Astrocyte (in vitro differentiated cells and primary cell): Measurements from ENCODE around the gene BMP8A. TPM values are rescaled to one million over a fixed set of nuclear protein-coding genes. Genes with fewer than 3 reads are reported as not detected.
"Not testable (repeated sequence)": the region's sequence is repeated elsewhere in the genome, so short reads cannot be mapped to it uniquely, and the experiment has no call there.

Experiments
- DNase-seq: peaks from one replicate; pipeline ENCODE4 v3.0.0-alpha.2; 2010; ENCODE audit warnings: low read depth
- FAIRE-seq: peaks from 2 replicates; lab custom pipeline; 2011; peaks lifted over from hg19 to GRCh38; lab: Jason Lieb, UNC
- H2AFZ ChIP-seq: 2 replicates; pipeline ENCODE4 v1.6.0; 2012; ENCODE audit warnings: low read depth, low read length, inconsistent platforms
- H3K27ac ChIP-seq: 2 replicates; pipeline ENCODE4 v1.5.1; 2011; ENCODE audit warnings: low read depth, low read length, inconsistent platforms
- H3K27me3 ChIP-seq: 2 replicates; pipeline ENCODE4 v1.6.0; 2011; ENCODE audit warnings: low read length, inconsistent platforms; ENCODE audit not compliant: insufficient read depth
- H3K36me3 ChIP-seq: 2 replicates; pipeline ENCODE4 v1.5.1; 2011; ENCODE audit warnings: low read length, inconsistent platforms; ENCODE audit not compliant: insufficient read depth
- H3K4me1 ChIP-seq: 2 replicates; pipeline ENCODE4 v1.5.1; 2011; ENCODE audit warnings: low read length, inconsistent platforms; ENCODE audit not compliant: insufficient read depth
- H3K4me2 ChIP-seq: 2 replicates; pipeline ENCODE4 v1.6.0; 2012; ENCODE audit warnings: low read length, inconsistent platforms
- H3K4me3 ChIP-seq: 2 replicates; pipeline ENCODE4 v1.5.1; 2011; ENCODE audit warnings: low read depth, mild to moderate bottlenecking, low read length, inconsistent platforms; ENCODE audit not compliant: insufficient read depth
- H3K79me2 ChIP-seq: 2 replicates; pipeline ENCODE4 v1.6.0; 2012; ENCODE audit warnings: mild to moderate bottlenecking, low read length, inconsistent platforms; ENCODE audit not compliant: insufficient read depth
- H3K9ac ChIP-seq: 2 replicates; pipeline ENCODE4 v1.6.0; 2012; ENCODE audit warnings: mild to moderate bottlenecking, low read length, inconsistent platforms
- H3K9me3 ChIP-seq: 2 replicates; pipeline ENCODE4 v1.5.1; 2012; ENCODE audit warnings: low read depth, mild to moderate bottlenecking, low read length, inconsistent platforms; ENCODE audit not compliant: insufficient read depth
- H4K20me1 ChIP-seq: 2 replicates; pipeline ENCODE4 v1.6.0; 2012; ENCODE audit warnings: low read length, inconsistent platforms; ENCODE audit not compliant: insufficient read depth
- H3K27ac Mint-ChIP-seq: one replicate; pipeline ENCODE4 v1.8.0; 2021; ENCODE audit warnings: mild to moderate bottlenecking, mixed read lengths; ENCODE audit not compliant: unreplicated experiment
- H3K27me3 Mint-ChIP-seq: one replicate; pipeline ENCODE4 v1.8.0; 2021; ENCODE audit warnings: low read depth, mixed read lengths; ENCODE audit not compliant: unreplicated experiment
- H3K36me3 Mint-ChIP-seq: one replicate; pipeline ENCODE4 v1.8.0; 2021; ENCODE audit warnings: low read depth, mixed read lengths; ENCODE audit not compliant: unreplicated experiment
- H3K4me1 Mint-ChIP-seq: one replicate; pipeline ENCODE4 v1.8.0; 2021; ENCODE audit warnings: low read depth, mixed read lengths; ENCODE audit not compliant: unreplicated experiment
- H3K4me3 Mint-ChIP-seq: one replicate; pipeline ENCODE4 v1.8.0; 2021; ENCODE audit warnings: mild to moderate bottlenecking, moderate library complexity, mixed read lengths; ENCODE audit not compliant: unreplicated experiment
- H3K9me3 Mint-ChIP-seq: one replicate; pipeline ENCODE4 v1.8.0; 2021; ENCODE audit warnings: mild to moderate bottlenecking, mixed read lengths; ENCODE audit not compliant: unreplicated experiment
- EZH2 ChIP-seq: IDR thresholded peaks from 2 replicates; pipeline ENCODE4 v1.6.1; 2012; ENCODE audit warnings: mild to moderate bottlenecking, low read length, inconsistent platforms; ENCODE audit not compliant: insufficient read depth
- total RNA-seq: library from RNA; stranded (reverse); gene quantifications from 2 replicates; pipeline ENCODE4 v1.2.1, GENCODE V29; 2021
- TF ChIP-seq, protein P1 (sequence below): IDR thresholded peaks from 2 replicates; pipeline ENCODE4 v1.5.1; 2011; ENCODE audit warnings: low read depth, mild to moderate bottlenecking, inconsistent platforms, low read length, moderate library complexity; ENCODE audit not compliant: insufficient read depth

BMP8A gene
- total RNA-seq, 1 donor from 2014 or later: 0.84 TPM

DNA sequence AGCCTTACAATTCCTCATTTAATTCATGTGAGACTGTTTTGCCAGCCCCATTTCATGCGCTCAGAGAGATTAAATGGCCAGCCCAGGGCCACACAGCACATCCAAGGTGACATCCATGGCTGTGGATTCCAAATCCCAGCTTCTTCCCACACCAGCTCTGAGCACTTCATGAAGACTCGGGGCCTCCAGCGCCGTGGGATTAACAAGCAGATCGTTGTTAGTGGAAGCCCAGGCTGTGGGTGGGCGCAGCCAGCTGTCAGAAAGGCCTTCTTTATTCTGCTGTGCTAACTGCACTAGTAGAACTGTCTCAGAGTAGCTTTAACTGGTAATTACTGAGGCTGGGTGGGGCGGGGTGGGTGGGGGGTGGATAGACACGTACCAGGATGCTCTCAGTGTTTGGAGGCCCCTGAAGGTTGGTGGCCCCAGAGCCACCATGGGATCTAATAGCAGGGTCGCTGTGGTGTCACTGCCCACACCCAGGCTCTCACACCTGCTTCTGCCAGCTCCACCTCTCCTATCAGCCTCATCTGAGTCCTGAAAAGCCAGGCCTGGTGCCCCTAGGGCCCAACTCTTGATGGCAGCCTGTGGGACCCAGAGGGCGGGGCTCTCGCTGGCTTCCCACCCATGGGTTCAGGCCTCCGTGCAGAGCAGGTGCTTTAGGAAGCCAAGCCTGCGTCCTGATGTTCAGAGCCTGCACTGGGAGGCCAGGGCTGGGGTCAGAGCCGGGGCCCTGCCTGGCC, 3.4 kb downstream of the BMP8A start:
- Histone ChIP-seq H3K27me3 (peaks cover 7% of the 10 kb centered on the region), H3K4me2 (no peak overlapping the region), H3K9me3 (no peaks in the 10 kb centered on the region), H3K4me1 (no peaks in the 10 kb centered on the region), H3K4me3 (no peak overlapping the region), H3K79me2 (no peaks in the 10 kb centered on the region), H3K9ac (no peak overlapping the region), H3K27ac (no peak overlapping the region), H4K20me1 (peaks cover 7% of the 10 kb centered on the region), H2AFZ (no peak overlapping the region), H3K36me3 (no peaks in the 10 kb centered on the region)
- Mint-ChIP-seq H3K27ac (peak overlapping the region; percentile 34), H3K36me3 (peaks cover 4% of the 10 kb centered on the region), H3K9me3 (no peaks in the 10 kb centered on the region), H3K4me1 (peaks cover 10% of the 10 kb centered on the region), H3K27me3 (peaks cover 24% of the 10 kb centered on the region), H3K4me3 (no peak overlapping the region)
- TF ChIP-seq EZH2: no peak
- TF ChIP-seq, protein P1, sequence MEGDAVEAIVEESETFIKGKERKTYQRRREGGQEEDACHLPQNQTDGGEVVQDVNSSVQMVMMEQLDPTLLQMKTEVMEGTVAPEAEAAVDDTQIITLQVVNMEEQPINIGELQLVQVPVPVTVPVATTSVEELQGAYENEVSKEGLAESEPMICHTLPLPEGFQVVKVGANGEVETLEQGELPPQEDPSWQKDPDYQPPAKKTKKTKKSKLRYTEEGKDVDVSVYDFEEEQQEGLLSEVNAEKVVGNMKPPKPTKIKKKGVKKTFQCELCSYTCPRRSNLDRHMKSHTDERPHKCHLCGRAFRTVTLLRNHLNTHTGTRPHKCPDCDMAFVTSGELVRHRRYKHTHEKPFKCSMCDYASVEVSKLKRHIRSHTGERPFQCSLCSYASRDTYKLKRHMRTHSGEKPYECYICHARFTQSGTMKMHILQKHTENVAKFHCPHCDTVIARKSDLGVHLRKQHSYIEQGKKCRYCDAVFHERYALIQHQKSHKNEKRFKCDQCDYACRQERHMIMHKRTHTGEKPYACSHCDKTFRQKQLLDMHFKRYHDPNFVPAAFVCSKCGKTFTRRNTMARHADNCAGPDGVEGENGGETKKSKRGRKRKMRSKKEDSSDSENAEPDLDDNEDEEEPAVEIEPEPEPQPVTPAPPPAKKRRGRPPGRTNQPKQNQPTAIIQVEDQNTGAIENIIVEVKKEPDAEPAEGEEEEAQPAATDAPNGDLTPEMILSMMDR: no peak
- FAIRE-seq (no peak), DNase-seq (no peak)

- not testable (repeated sequence) for H3K27ac Mint-ChIP-seq, H3K9me3 Mint-ChIP-seq
Measured at GRCh38 chr1:39496520-39496919, 5.1 kb downstream of the BMP8A start.

GRCh38 chr1:39497585-39497984, 6.1 kb downstream of the BMP8A start:
- no peaks in the 10 kb centered on the region for H3K9me3 ChIP-seq
- no peaks in the 10 kb centered on the region for H3K36me3 ChIP-seq
- H3K4me3 ChIP-seq: no peak overlapping the region
- H3K79me2 ChIP-seq: no peaks in the 10 kb centered on the region
- H4K20me1 ChIP-seq: no peaks in the 10 kb centered on the region
- FAIRE-seq: no peak
- H2AFZ ChIP-seq: no peak overlapping the region
- Mint-ChIP-seq H3K4me3 (no peak overlapping the region), H3K27ac (no peak overlapping the region), H3K9me3 (no peaks in the 10 kb centered on the region), H3K27me3 (peaks cover 25% of the 10 kb centered on the region), H3K36me3 (peaks cover 5% of the 10 kb centered on the region), H3K4me1 (peaks cover 13% of the 10 kb centered on the region)
- H3K4me2 ChIP-seq: no peak overlapping the region
- no peak for TF ChIP-seq EZH2
- TF ChIP-seq, protein P1: no peak
- no peak overlapping the region for H3K27ac ChIP-seq
- H3K4me1 ChIP-seq: no peaks in the 10 kb centered on the region
- no peak for DNase-seq
- H3K9ac ChIP-seq: no peak overlapping the region
- peaks cover 4% of the 10 kb centered on the region for H3K27me3 ChIP-seq

More at GRCh38 chr1:39496520-39496919, 5.1 kb downstream of the BMP8A start:
- H3K4me2 ChIP-seq, H3K4me1 ChIP-seq, H3K4me3 Mint-ChIP-seq, H4K20me1 ChIP-seq, H3K9ac ChIP-seq, H3K9me3 ChIP-seq, H3K36me3 Mint-ChIP-seq, H3K36me3 ChIP-seq, DNase-seq, H3K27me3 ChIP-seq, H3K79me2 ChIP-seq, H3K4me3 ChIP-seq, FAIRE-seq, H2AFZ ChIP-seq, H3K27ac ChIP-seq: not testable (repeated sequence)
- peaks cover 27% of the 10 kb centered on the region for H3K27me3 Mint-ChIP-seq
- peaks cover 13% of the 10 kb centered on the region for H3K4me1 Mint-ChIP-seq

DNA sequence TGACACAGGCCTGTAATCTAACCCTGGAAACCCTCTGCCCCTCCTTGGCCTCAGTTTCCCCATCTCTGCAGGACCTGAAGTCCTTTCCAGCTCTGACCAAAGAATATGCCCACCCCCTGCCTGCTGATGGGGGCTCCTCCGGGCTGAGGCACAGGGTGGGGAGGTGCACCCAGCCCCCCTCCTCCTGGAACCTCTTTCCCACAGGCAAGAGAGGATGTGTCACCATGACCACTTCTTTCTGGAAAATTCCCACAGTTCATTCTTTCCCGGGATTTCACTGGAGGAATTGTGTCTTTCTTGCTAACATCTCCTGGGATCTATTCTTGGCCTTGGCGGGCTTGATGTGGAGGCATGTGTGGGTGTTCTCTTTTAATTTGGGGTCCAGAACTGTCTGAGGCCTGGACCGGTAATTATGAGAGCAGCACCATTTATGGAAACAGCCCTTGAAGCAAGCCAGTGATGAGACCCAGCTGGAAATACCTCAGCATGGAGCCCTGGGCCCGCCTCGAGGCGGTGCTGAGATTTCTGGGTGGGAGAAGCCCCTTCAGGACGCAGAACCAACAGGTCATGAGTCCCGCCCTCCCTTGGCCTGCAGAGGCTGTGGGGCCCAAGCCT, 6.8 kb downstream of the BMP8A start:
- not testable (repeated sequence) for H3K4me3 Mint-ChIP-seq, H3K4me1 ChIP-seq, DNase-seq, H3K9me3 Mint-ChIP-seq, H2AFZ ChIP-seq, H3K79me2 ChIP-seq, H3K27me3 ChIP-seq, H3K4me2 ChIP-seq, H4K20me1 ChIP-seq, H3K9me3 ChIP-seq, H3K36me3 ChIP-seq, H3K27ac ChIP-seq, H3K9ac ChIP-seq, H3K4me3 ChIP-seq, H3K36me3 Mint-ChIP-seq
- peak overlapping the region; percentile 77 for H3K27ac Mint-ChIP-seq
- H3K4me1 Mint-ChIP-seq: peaks cover 13% of the 10 kb centered on the region
- FAIRE-seq: peak; percentile 39
- peaks cover 19% of the 10 kb centered on the region for H3K27me3 Mint-ChIP-seq
